Measurements from ENCODE around the gene SH3RF2. TPM values are rescaled to one million over a fixed set of nuclear protein-coding genes. Genes with fewer than 3 reads are reported as not detected.

SH3RF2 gene
- total RNA-seq, 4 donors from 2014 or later = 39.6 to 118 (median 96.0) TPM

GRCh38 chr5:145911164-145911563 is 25.2 kb upstream of the SH3RF2 start:
- Histone ChIP-seq H3K4me3 (no peak overlapping the region), H3K4me1 (peaks cover 0 to 5% (median 0%) of the 10 kb centered on the region in 4 donors), H3K36me3 (no peaks in the 10 kb centered on the region), H3K27me3 (no peaks in the 10 kb centered on the region), H3K27ac (no peak overlapping the region), H3K9me3 (no peaks in the 10 kb centered on the region)
- DNase-seq = no peak
- TF ChIP-seq CTCF (IDR thresholded peaks at IDR 0.05) (no peak), POLR2A (IDR thresholded peaks at IDR 0.05) (no peak)

GRCh38 chr5:145912019-145912418 is 24.4 kb upstream of the SH3RF2 start:
- TF ChIP-seq POLR2A (IDR thresholded peaks at IDR 0.05) = no peak
- no peak for TF ChIP-seq CTCF (IDR thresholded peaks at IDR 0.05)
- Histone ChIP-seq H3K36me3 (no peaks in the 10 kb centered on the region), H3K27me3 (no peaks in the 10 kb centered on the region), H3K4me1 (peaks cover 0 to 5% (median 0%) of the 10 kb centered on the region in 4 donors), H3K9me3 (no peaks in the 10 kb centered on the region), H3K4me3 (no peak overlapping the region), H3K27ac (no peak overlapping the region)
- DNase-seq = peak in 2 of 3 donors; percentile 52 to 55

GRCh38 chr5:145912594-145912993 is 23.8 kb upstream of the SH3RF2 start:
- no peaks in the 10 kb centered on the region for H3K27me3 ChIP-seq
- no peak for DNase-seq
- no peaks in the 10 kb centered on the region for H3K36me3 ChIP-seq
- no peak overlapping the region for H3K4me3 ChIP-seq
- no peaks in the 10 kb centered on the region for H3K9me3 ChIP-seq
- TF ChIP-seq CTCF (IDR thresholded peaks at IDR 0.05) = no peak
- TF ChIP-seq POLR2A (IDR thresholded peaks at IDR 0.05) = no peak
- H3K27ac ChIP-seq = no peak overlapping the region
- peaks cover 0 to 5% (median 0%) of the 10 kb centered on the region in 4 donors for H3K4me1 ChIP-seq

GRCh38 chr5:145913701-145914100 is 22.7 kb upstream of the SH3RF2 start:
- Histone ChIP-seq H3K27ac (no peak overlapping the region), H3K9me3 (no peaks in the 10 kb centered on the region), H3K27me3 (no peaks in the 10 kb centered on the region), H3K36me3 (no peaks in the 10 kb centered on the region), H3K4me1 (peaks cover 0 to 5% (median 0%) of the 10 kb centered on the region in 4 donors), H3K4me3 (no peak overlapping the region)
- TF ChIP-seq POLR2A (IDR thresholded peaks at IDR 0.05) (no peak), CTCF (IDR thresholded peaks at IDR 0.05) (no peak)
- no peak for DNase-seq

- no peaks in the 10 kb centered on the region for H3K9me3 ChIP-seq
- peaks cover 0 to 5% (median 0%) of the 10 kb centered on the region in 4 donors for H3K4me1 ChIP-seq
- TF ChIP-seq CTCF (IDR thresholded peaks at IDR 0.05) (no peak), POLR2A (IDR thresholded peaks at IDR 0.05) (no peak)
- no peak overlapping the region for H3K4me3 ChIP-seq
- no peak overlapping the region for H3K27ac ChIP-seq
- no peaks in the 10 kb centered on the region for H3K36me3 ChIP-seq
- DNase-seq = no peak
- no peaks in the 10 kb centered on the region for H3K27me3 ChIP-seq
Observed at GRCh38 chr5:145915970-145916638, 20.3 kb upstream of the SH3RF2 start.
